Measurements from ENCODE around the gene IL1RL2.

DNA sequence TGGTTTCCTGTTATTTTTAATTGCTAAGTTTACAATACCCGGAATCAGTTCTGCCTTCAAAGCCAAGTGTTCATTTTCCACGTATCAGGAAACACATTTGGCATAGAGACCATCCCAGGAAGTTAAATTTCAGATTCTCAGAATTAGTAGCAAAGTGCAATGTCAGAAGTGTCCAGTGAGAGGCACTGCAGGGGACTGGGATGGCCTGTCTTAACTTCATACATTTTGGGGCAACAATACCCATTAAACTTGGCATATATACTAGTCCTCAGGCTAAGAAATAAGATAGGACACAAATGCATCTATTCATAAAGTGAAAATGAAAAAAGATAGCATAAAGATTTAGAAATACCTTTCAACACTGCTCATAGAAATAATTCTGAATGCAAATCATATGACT is 1.5 kb upstream of the IL1RL2 start:
- TF ChIP-seq CTCF (IDR thresholded peaks at IDR 0.05) (peak; percentile 46), NR2C2 (CRISPR knock-in tag; IDR thresholded peaks at IDR 0.05) (no peak), RELA (CRISPR knock-in tag; IDR thresholded peaks at IDR 0.05; ENCODE audit: borderline replicate concordance) (no peak), ESRRA (CRISPR knock-in tag; IDR thresholded peaks at IDR 0.05; ENCODE audit: borderline replicate concordance) (no peak)
- TF ChIP-seq, protein P1, sequence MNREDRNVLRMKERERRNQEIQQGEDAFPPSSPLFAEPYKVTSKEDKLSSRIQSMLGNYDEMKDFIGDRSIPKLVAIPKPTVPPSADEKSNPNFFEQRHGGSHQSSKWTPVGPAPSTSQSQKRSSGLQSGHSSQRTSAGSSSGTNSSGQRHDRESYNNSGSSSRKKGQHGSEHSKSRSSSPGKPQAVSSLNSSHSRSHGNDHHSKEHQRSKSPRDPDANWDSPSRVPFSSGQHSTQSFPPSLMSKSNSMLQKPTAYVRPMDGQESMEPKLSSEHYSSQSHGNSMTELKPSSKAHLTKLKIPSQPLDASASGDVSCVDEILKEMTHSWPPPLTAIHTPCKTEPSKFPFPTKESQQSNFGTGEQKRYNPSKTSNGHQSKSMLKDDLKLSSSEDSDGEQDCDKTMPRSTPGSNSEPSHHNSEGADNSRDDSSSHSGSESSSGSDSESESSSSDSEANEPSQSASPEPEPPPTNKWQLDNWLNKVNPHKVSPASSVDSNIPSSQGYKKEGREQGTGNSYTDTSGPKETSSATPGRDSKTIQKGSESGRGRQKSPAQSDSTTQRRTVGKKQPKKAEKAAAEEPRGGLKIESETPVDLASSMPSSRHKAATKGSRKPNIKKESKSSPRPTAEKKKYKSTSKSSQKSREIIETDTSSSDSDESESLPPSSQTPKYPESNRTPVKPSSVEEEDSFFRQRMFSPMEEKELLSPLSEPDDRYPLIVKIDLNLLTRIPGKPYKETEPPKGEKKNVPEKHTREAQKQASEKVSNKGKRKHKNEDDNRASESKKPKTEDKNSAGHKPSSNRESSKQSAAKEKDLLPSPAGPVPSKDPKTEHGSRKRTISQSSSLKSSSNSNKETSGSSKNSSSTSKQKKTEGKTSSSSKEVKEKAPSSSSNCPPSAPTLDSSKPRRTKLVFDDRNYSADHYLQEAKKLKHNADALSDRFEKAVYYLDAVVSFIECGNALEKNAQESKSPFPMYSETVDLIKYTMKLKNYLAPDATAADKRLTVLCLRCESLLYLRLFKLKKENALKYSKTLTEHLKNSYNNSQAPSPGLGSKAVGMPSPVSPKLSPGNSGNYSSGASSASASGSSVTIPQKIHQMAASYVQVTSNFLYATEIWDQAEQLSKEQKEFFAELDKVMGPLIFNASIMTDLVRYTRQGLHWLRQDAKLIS (CRISPR knock-in tag; IDR thresholded peaks at IDR 0.05; ENCODE audit: borderline replicate concordance): no peak
- TF ChIP-seq, protein P2, sequence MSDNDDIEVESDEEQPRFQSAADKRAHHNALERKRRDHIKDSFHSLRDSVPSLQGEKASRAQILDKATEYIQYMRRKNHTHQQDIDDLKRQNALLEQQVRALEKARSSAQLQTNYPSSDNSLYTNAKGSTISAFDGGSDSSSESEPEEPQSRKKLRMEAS (CRISPR knock-in tag; IDR thresholded peaks at IDR 0.05): no peak
